IPS DF 6.9 (cell line): Measurements from ENCODE around the gene ABCC6.

Source experiments
- DNase-seq: peaks from one replicate; pipeline ENCODE4 v3.0.0-alpha.2; 2013; ENCODE audit warnings: low read depth, low spot score
- H3K27ac ChIP-seq: one replicate; pipeline ENCODE4 v1.5.1; 2013; ENCODE audit warnings: low read length, control low read depth
- H3K27me3 ChIP-seq: 2 replicates; pipeline ENCODE4 v1.6.1; 2013; ENCODE audit warnings: mild to moderate bottlenecking, low read length; ENCODE audit not compliant: control insufficient read depth, insufficient read depth
- H3K36me3 ChIP-seq: 2 replicates; pipeline ENCODE4 v1.6.1; 2013; ENCODE audit warnings: low read length; ENCODE audit not compliant: control insufficient read depth, insufficient read depth
- H3K4me1 ChIP-seq: 2 replicates; pipeline ENCODE4 v1.6.1; 2013; ENCODE audit warnings: low read length; ENCODE audit not compliant: control insufficient read depth, insufficient read depth
- H3K4me3 ChIP-seq: 2 replicates; pipeline ENCODE4 v1.5.1; 2013; ENCODE audit warnings: mild to moderate bottlenecking, low read length
- H3K9me3 ChIP-seq: 2 replicates; pipeline ENCODE4 v1.6.1; 2013; ENCODE audit warnings: low read length, inconsistent platforms; ENCODE audit not compliant: control insufficient read depth, insufficient read depth
- WGBS: extraction: QIAGEN DNeasy Blood & Tissue Kit; methylation state at CpG from one replicate; pipeline ENCODE4 v1.1.7; 2013; ENCODE audit warnings: mixed read lengths, missing lambda C conversion rate; ENCODE audit not compliant: insufficient read length, insufficient coverage; 5-methylcytosine and 5-hydroxymethylcytosine counted together

ABCC6 gene

DNA sequence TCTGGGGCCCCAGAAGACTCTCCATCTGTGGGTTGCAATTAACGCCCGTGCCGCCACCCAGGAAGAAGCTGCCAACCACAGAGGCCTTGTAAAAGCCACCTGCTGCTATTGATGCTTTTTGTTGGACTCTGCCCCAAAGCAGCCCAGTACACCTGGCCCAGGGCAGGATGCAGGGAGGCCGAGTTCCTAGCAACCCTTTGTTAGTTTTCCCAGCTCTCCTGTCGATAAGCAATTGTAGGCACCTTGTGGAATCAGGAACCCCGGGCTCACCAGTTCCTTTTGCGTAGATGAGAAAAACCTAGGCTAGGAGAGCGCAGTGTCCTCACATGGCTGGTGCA is 103.3 kb downstream of the ABCC6 start:
- no CpG with 5 or more reads among the region's 8 CpGs for WGBS
- Histone ChIP-seq H3K27me3 (no peaks in the 10 kb centered on the region), H3K36me3 (peaks cover 19% of the 10 kb centered on the region), H3K4me1 (no peaks in the 10 kb centered on the region), H3K4me3 (no peak overlapping the region), H3K27ac (no peak overlapping the region), H3K9me3 (no peaks in the 10 kb centered on the region)
- no peak for DNase-seq

DNA sequence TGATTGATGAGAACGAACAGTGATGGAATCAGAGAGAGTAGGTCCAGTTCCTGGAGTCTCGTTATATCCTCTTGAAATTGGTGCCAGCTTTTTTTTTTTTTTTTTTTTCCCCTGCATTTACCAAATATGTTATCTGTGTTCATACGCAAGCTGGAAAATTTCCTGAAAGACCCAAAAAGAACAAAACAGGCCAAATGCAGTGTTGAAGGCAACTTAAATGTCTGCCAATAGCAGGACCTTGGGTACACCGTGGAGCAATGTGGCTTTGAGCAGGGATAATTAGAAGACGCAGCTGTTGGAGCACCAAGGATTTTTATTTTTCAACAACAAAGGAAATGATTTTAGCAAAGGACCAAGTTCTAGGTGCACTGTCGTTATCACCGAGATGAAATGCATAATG is 105.0 kb downstream of the ABCC6 start:
- WGBS, result no CpG with 5 or more reads among the region's 7 CpGs

DNA sequence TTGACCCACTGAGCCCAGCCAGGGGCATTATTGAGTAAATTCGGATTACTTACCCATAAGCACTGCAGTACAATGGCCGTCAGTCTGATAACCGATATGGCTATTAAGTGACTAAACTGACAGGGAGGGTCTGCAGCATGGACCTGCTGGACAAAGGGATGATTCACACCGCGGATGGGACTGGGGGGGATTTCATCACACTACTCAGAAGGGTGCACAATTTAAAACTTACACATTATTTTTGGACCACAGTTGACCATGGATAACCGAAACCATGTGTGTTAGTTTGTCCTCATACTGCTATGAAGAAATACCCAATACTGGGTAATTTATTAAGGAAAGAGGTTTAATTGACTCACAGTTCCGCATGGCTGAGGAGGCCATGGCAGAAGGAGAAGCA is 106.5 kb downstream of the ABCC6 start:
- H3K36me3 ChIP-seq, result peaks cover 26% of the 10 kb centered on the region
- WGBS, result no CpG with 5 or more reads among the region's 7 CpGs

More for the DNA sequence above, 105.0 kb downstream of the ABCC6 start:
- Histone ChIP-seq H3K4me1 (no peaks in the 10 kb centered on the region), H3K4me3 (no peak overlapping the region), H3K36me3 (peaks cover 22% of the 10 kb centered on the region), H3K27ac (no peak overlapping the region), H3K27me3 (no peaks in the 10 kb centered on the region), H3K9me3 (no peaks in the 10 kb centered on the region)
- DNase-seq, result no peak

DNA sequence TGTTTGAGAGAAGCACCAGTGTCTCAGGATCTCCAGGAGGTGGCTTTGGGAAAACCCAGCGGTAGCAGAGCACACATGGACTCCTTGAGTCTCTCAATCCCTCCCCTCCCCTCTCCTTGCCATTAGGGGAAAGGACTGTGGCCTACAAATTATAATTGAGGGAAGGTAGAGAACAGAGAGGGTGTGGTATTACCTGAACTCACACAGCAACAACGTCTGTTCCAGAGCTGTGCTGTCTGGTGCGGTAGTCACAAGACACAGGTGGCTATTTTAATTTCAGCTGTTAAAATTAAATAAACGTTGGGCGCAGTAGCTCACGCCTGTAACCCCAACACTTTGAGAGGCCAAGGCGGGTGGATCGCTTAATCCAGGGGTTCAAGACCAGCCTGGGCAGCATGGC is 110.2 kb downstream of the ABCC6 start:
- no peaks in the 10 kb centered on the region for H3K9me3 ChIP-seq
- peaks cover 32% of the 10 kb centered on the region for H3K36me3 ChIP-seq
- WGBS, result no CpG with 5 or more reads among the region's 8 CpGs
- H3K27ac ChIP-seq, result no peak overlapping the region
- no peaks in the 10 kb centered on the region; the same call in 1 of the 2 replicates for H3K27me3 ChIP-seq
- no peak overlapping the region for H3K4me3 ChIP-seq
- no peak for DNase-seq
- no peaks in the 10 kb centered on the region for H3K4me1 ChIP-seq

More for the DNA sequence above, 106.5 kb downstream of the ABCC6 start:
- Histone ChIP-seq H3K27me3 (no peaks in the 10 kb centered on the region), H3K4me1 (no peaks in the 10 kb centered on the region), H3K27ac (no peak overlapping the region), H3K9me3 (no peaks in the 10 kb centered on the region), H3K4me3 (no peak overlapping the region)
- no peak for DNase-seq

DNA sequence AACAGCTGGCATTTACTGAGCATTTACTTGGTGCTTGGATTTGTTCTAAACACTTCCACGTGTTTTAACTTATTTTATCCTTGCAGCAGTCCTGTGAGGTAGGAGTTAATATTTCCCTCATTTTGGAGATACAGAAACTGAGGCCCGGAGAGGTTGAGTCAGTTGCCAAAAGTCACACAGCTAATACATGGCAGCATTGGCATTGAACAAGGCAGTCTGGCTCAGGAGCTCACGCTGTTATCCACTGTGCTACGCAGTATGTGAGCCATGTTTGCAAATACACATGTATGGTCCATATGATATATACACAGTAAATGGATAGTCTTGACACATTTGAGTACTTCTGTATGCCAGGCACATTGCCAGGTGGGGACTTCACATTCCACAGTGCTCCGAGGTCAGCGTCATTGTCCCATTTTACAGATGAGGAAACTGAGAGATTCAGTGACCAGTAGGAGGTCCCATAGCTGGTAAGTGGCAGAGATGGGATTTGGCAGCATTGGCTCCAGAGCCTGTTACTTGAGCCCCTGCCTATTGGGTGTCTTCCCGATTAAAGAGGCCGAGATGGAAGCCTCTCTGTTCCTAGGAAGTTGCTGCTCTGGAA is 110.7 kb downstream of the ABCC6 start:
- no peaks in the 10 kb centered on the region for H3K4me1 ChIP-seq
- H3K27me3 ChIP-seq, result no peaks in the 10 kb centered on the region; the same call in 1 of the 2 replicates
- H3K4me3 ChIP-seq, result no peak overlapping the region
- peaks cover 29% of the 10 kb centered on the region for H3K36me3 ChIP-seq
- H3K27ac ChIP-seq, result no peak overlapping the region
- H3K9me3 ChIP-seq, result no peaks in the 10 kb centered on the region
- WGBS, result no CpG with 5 or more reads among the region's 8 CpGs
- DNase-seq, result no peak

DNA sequence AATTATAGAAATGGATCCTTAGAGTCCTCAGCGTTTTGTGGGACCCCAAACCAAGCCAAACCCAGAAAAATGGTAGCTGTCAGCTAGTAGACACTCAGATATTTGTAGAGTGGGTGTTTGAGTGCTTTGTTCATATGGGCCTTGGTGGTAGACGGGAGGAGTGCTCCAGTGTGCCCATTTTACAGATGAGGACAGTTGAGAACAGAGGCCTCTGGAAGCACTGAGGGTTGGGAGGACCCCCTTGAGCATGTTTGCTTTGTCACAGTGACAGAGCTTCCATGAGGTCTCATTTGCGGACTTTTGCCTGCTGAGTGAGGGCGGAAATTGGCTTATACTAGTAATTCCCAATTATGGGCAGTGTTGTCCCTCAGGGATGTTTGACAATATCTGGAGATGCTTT is 111.7 kb downstream of the ABCC6 start:
- DNase-seq, result no peak
- Histone ChIP-seq H3K4me3 (no peak overlapping the region), H3K36me3 (peaks cover 34% of the 10 kb centered on the region), H3K9me3 (no peaks in the 10 kb centered on the region), H3K4me1 (no peaks in the 10 kb centered on the region), H3K27ac (no peak overlapping the region), H3K27me3 (no peaks in the 10 kb centered on the region; the same call in 1 of the 2 replicates)
- WGBS, result no CpG with 5 or more reads among the region's 4 CpGs

DNA sequence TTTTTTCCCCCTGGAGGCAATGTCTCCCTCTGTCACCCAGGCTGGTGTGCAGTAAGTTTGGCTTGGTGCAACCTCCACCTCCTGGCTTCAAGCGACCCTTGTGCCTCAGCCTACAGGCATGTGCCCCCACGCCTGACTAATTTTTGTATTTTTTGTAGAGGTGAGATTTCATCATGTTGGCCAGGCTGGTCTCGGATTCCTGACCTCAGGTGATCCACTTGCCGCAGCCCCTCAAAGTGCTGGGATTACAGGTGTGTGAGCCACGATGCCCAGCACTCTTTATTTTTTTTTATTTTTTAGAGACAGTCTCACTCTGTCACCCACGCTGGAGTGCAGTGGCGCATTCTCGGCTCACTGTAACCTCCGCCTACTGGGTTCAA is 113.2 kb downstream of the ABCC6 start:
- Histone ChIP-seq H3K36me3 (peaks cover 37% of the 10 kb centered on the region), H3K4me1 (no peaks in the 10 kb centered on the region)
- DNase-seq, result no peak

DNA sequence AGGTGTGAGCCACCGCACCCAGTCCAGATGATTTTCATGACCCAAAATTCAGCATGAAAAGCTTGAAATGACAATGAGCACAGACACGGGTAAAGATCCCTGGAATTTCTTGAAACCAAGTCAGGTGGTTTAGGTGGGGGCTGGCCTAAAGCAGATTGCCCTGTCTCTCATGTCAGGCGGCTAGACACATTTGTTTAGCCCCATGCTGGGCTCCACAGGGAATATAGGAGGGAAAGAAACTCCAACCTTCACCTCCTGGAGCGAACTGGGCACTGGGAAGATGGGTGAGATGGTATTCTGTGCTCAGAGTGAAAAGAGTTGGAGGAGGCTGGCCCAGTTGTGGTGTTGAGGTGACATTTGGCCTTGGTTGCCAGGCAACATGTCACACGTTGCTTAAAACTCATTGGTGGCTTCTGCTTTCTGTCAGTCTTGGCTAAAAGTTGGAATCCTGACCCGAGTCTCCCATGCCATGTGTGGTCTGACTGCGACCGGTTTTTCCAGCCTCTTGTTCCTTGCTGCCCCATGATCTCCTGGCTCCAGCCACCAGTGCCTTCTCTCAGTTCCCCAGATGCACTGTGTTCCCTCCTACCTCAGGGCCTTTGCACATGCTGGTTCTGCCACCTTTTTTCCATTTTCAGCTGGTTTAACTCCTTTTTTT is 113.7 kb downstream of the ABCC6 start:
- Histone ChIP-seq H3K27me3 (no peaks in the 10 kb centered on the region; the same call in 1 of the 2 replicates), H3K9me3 (no peaks in the 10 kb centered on the region), H3K4me1 (no peaks in the 10 kb centered on the region), H3K36me3 (peaks cover 33% of the 10 kb centered on the region), H3K4me3 (no peak overlapping the region), H3K27ac (no peak overlapping the region)
- no CpG with 5 or more reads among the region's 8 CpGs for WGBS
- DNase-seq, result no peak

More for the DNA sequence above, 113.2 kb downstream of the ABCC6 start:
- no peaks in the 10 kb centered on the region; the same call in 1 of the 2 replicates for H3K27me3 ChIP-seq
- H3K9me3 ChIP-seq, result no peaks in the 10 kb centered on the region
- no peak overlapping the region for H3K4me3 ChIP-seq
- no CpG with 5 or more reads among the region's 9 CpGs for WGBS
- H3K27ac ChIP-seq, result no peak overlapping the region

DNA sequence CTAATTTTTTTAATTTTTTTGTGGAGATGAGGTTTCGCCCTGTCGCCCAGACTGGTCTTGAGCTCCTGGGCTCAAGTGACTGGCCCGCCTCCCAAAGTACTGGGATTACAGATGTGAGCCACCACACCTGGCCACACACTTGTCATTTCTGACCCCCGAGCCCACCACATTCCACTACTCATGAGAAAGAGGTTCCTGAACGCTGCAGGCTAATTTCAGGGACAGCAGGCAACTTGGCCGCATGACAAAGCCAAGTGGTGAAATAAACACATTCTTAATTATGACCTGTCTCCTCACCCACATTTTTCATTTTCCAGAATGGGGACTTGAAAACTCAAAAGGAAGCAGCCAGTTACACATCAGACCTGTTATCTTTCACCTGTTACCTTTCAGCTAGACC is 114.5 kb downstream of the ABCC6 start:
- Histone ChIP-seq H3K36me3 (peaks cover 31% of the 10 kb centered on the region), H3K4me3 (no peak overlapping the region), H3K27ac (no peak overlapping the region), H3K9me3 (no peaks in the 10 kb centered on the region), H3K27me3 (no peaks in the 10 kb centered on the region; the same call in 1 of the 2 replicates), H3K4me1 (no peaks in the 10 kb centered on the region)
- no peak for DNase-seq
- WGBS, result no CpG with 5 or more reads among the region's 6 CpGs

DNA sequence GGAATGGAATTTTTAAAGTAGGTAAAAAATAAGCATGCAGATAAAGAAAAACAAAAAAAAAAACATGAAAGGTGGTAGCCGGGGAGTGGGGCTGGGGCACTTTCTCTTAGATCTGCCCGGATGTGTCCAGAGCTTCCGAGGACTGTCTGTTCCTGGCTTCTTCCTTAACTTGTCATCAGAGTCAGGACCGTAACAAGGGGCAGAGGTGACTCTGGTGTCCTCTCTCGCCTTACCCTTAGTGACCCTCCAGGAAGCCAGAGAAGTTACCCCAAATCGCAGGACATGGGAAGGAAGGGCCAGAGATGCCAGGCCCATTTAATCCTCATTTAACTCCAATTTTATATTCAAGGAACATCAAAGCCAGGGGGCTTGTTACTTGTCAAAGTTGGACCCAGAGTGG is 115.5 kb downstream of the ABCC6 start:
- Histone ChIP-seq H3K9me3 (no peaks in the 10 kb centered on the region), H3K27me3 (no peaks in the 10 kb centered on the region; the same call in 1 of the 2 replicates), H3K36me3 (peaks cover 30% of the 10 kb centered on the region), H3K27ac (no peak overlapping the region), H3K4me1 (no peaks in the 10 kb centered on the region), H3K4me3 (no peak overlapping the region)
- no peak for DNase-seq
- no CpG with 5 or more reads among the region's 6 CpGs for WGBS

DNA sequence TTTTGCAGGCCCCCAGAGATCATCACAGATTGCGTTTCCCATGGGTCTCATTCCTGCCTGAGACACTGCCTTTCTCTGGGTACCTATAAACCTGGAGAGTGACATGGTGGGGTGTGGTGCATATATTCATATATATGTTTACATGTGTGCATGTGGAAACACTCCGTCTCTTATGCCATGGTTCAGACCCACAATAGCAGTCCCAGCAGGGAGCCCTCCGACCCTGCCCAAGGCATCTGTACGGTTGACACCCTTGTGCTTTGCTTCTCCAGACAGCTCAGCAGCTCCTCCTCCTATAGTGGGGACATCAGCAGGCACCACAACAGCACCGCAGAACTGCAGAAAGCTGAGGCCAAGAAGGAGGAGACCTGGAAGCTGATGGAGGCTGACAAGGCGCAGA is 116.8 kb downstream of the ABCC6 start:
- H3K27ac ChIP-seq, result no peak overlapping the region
- no peak overlapping the region for H3K4me3 ChIP-seq
- H3K36me3 ChIP-seq, result peaks cover 23% of the 10 kb centered on the region
- H3K4me1 ChIP-seq, result no peaks in the 10 kb centered on the region
- no peak for DNase-seq
- H3K9me3 ChIP-seq, result no peaks in the 10 kb centered on the region
- no peaks in the 10 kb centered on the region; the same call in 1 of the 2 replicates for H3K27me3 ChIP-seq
- WGBS, result no CpG with 5 or more reads among the region's 6 CpGs
